Vagina (tissue), 2 donors: ENCODE results near the gene ACOXL. TPM values are rescaled to one million over a fixed set of nuclear protein-coding genes. Genes with fewer than 3 reads are reported as not detected.

Experiments used
- DNase-seq, 2 donors: peaks; one replicate each; pipeline ENCODE4 v3.0.0-alpha.2; 2017; ENCODE audit errors: extremely low spot score in 2 of 2
- H3K27ac ChIP-seq: fragments of 200-600 bp; sonication (generic); one replicate; pipeline ENCODE4 v1.5.1; 2019
- H3K27me3 ChIP-seq: fragments of 200-600 bp; sonication (generic); one replicate; pipeline ENCODE4 v1.5.1; 2019
- H3K36me3 ChIP-seq, 2 donors: fragments of 200-600 bp; sonication (generic); one replicate each; pipeline ENCODE4 v1.5.1; 2017 to 2019
- H3K4me1 ChIP-seq: fragments of 200-600 bp; sonication (generic); one replicate; pipeline ENCODE4 v1.5.1; 2019
- H3K4me3 ChIP-seq, 2 donors: fragments of 200-600 bp; sonication (generic); 1 replicate in 1 of 2; 2 replicates in 1 of 2; pipeline ENCODE4 v1.5.1; 2016 to 2019
- H3K9me3 ChIP-seq: fragments of 200-600 bp; sonication (generic); one replicate; pipeline ENCODE4 v1.5.1; 2019
- POLR2A ChIP-seq, 2 donors: fragments of 450-650 bp; IDR thresholded peaks; one replicate each; pipeline ENCODE4 v1.6.1; 2017; ENCODE audit warnings: antibody characterized with exemption in 2 of 2, mild to moderate bottlenecking in 2 of 2, moderate library complexity in 2 of 2
- POLR2AphosphoS5 ChIP-seq, 2 donors: sonication (generic); formaldehyde crosslinking; IDR thresholded peaks; one replicate each; pipeline ENCODE4 v1.9.0; 2017; ENCODE audit warnings: antibody characterized with exemption in 2 of 2, mild to moderate bottlenecking in 2 of 2, low read depth in 1 of 2; ENCODE audit not compliant: insufficient read depth in 1 of 2
- intact Hi-C: fragments of 100-400 bp; cut with DNase I; formaldehyde crosslinking; loops from one replicate; pipeline ENCODE4 v1.15.1; 2023
- total RNA-seq: library from RNA; depleted of rRNA; stranded (reverse); fragments of >200 nt; gene quantifications from one replicate; pipeline ENCODE4 v1.2.3, GENCODE V29; 2016
- TF ChIP-seq, protein P1 (sequence below), 3 experiments: fragments of 450-650 bp in 2 of 3; fragments of 200-600 bp in 1 of 3; sonication (generic) in 1 of 3; IDR thresholded peaks; one replicate each; pipeline ENCODE4 v1.5.1; 2017 to 2019; ENCODE audit warnings: antibody characterized with exemption in 3 of 3, mild to moderate bottlenecking in 2 of 3, moderate library complexity in 2 of 3

ACOXL gene
- total RNA-seq, 1 donor from 2014 or later, result not detected

DNA sequence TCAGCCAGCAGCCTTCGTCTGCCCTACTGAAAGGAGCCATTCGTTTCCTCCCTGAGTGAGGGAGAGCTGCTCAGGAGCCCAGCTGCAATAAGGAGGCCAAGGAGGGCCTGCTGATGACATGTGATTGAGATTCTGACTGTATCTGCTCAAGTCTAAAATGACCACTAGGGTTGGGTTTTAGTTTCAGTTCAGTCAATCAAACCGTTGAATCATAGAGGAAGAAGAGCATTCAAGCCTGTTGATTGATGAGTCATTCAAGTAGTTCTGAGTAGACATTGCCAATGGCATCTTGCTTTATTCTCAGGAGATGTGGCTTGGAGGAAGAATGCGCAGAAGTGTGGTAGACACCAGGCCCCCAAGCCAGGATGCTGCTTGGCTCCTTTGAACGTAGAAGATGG, 368.4 kb downstream of the ACOXL start:
- Histone ChIP-seq H3K9me3 (no peaks in the 10 kb centered on the region), H3K36me3 (no peaks in the 10 kb centered on the region), H3K4me1 (no peaks in the 10 kb centered on the region), H3K4me3 (no peak overlapping the region), H3K27ac (no peak overlapping the region), H3K27me3 (no peaks in the 10 kb centered on the region)
- intact Hi-C loops, result no loop called here
- DNase-seq, result no peak
- no peak for TF ChIP-seq POLR2AphosphoS5 (IDR thresholded peaks at IDR 0.05; ENCODE audit: insufficient read depth in 1 of 2, low read depth in 1 of 2)
- TF ChIP-seq, protein P1, sequence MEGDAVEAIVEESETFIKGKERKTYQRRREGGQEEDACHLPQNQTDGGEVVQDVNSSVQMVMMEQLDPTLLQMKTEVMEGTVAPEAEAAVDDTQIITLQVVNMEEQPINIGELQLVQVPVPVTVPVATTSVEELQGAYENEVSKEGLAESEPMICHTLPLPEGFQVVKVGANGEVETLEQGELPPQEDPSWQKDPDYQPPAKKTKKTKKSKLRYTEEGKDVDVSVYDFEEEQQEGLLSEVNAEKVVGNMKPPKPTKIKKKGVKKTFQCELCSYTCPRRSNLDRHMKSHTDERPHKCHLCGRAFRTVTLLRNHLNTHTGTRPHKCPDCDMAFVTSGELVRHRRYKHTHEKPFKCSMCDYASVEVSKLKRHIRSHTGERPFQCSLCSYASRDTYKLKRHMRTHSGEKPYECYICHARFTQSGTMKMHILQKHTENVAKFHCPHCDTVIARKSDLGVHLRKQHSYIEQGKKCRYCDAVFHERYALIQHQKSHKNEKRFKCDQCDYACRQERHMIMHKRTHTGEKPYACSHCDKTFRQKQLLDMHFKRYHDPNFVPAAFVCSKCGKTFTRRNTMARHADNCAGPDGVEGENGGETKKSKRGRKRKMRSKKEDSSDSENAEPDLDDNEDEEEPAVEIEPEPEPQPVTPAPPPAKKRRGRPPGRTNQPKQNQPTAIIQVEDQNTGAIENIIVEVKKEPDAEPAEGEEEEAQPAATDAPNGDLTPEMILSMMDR (IDR thresholded peaks at IDR 0.05), result no peak

DNA sequence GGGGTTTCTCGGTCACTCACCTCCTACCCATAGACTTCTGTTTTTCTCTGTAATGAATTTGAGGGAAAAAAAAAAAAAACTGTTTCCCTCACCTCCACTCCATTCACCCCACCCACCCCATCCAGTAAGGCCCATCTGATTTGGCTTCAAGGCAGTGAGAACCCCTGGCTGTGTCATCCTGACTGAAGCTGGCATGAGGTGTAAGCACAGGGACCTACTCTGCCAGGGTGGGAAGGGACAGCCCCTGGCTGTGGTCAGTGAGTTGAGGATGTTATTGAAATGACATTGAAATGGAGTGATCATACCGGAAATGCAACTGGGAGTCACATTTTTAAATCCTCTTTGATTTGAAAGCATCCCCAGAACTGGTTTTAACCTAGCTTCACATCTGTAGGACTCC, 369.2 kb downstream of the ACOXL start:
- no peak overlapping the region for H3K4me3 ChIP-seq
- intact Hi-C loops, result no loop called here
- H3K27ac ChIP-seq, result no peak overlapping the region
- no peaks in the 10 kb centered on the region for H3K36me3 ChIP-seq
- no peaks in the 10 kb centered on the region for H3K9me3 ChIP-seq
- H3K27me3 ChIP-seq, result no peaks in the 10 kb centered on the region
- no peak for DNase-seq
- no peaks in the 10 kb centered on the region for H3K4me1 ChIP-seq
- TF ChIP-seq POLR2A (IDR thresholded peaks at IDR 0.05) (no peak), POLR2AphosphoS5 (IDR thresholded peaks at IDR 0.05; ENCODE audit: insufficient read depth in 1 of 2, low read depth in 1 of 2) (no peak)
- TF ChIP-seq, protein P1 (IDR thresholded peaks at IDR 0.05), result no peak

DNA sequence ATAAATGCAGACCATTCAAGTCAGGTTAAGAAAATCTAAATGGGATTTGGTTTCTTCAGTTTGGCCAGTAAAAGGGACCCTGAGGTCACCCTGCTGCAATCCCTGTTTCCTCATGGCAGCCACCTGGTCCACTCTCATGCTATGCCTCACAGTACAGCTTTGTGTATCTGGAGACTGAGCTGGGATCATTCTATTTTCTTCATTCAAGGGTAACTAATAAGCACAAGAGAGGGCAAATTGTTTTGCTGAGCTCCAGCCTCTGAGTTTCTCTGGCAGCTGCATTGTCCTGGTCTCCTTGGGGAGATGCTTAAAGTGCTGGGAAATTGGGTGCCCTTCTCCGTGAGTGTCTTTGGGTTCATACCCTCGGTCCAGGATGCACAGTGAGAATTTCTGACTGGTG, 369.8 kb downstream of the ACOXL start:
- Histone ChIP-seq H3K36me3 (no peaks in the 10 kb centered on the region), H3K27me3 (no peaks in the 10 kb centered on the region), H3K4me3 (no peak overlapping the region), H3K4me1 (no peaks in the 10 kb centered on the region), H3K9me3 (no peaks in the 10 kb centered on the region), H3K27ac (no peak overlapping the region)
- no peak for DNase-seq
- TF ChIP-seq POLR2AphosphoS5 (IDR thresholded peaks at IDR 0.05; ENCODE audit: insufficient read depth in 1 of 2, low read depth in 1 of 2), result no peak
- TF ChIP-seq POLR2A (IDR thresholded peaks at IDR 0.05), result no peak
- TF ChIP-seq, protein P1 (IDR thresholded peaks at IDR 0.05), result no peak
- intact Hi-C loops, result no loop called here

DNA sequence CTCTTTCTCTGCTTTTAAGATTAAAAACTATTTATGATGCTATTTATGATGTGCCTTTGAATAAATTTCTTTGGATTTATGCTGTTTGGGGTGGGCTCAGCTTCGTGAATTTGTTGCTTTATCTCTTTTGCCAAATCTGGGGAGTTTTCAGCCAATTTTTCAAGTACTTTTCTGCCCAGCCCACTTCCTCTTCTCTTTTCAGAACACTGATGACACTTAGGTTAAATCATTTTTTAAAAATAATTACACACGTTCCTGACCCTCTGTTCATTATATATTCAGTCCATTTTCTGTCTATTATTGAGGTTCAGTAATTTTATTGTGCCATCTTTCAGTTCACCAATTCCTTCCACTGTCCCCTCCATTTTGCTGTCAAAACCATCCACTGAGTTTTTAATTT, 373.6 kb downstream of the ACOXL start:
- intact Hi-C loops, result no loop called here
- TF ChIP-seq, protein P1 (IDR thresholded peaks at IDR 0.05), result no peak
- TF ChIP-seq POLR2AphosphoS5 (IDR thresholded peaks at IDR 0.05; ENCODE audit: insufficient read depth in 1 of 2, low read depth in 1 of 2), result no peak
- no peak for TF ChIP-seq POLR2A (IDR thresholded peaks at IDR 0.05)
- Histone ChIP-seq H3K9me3 (no peaks in the 10 kb centered on the region), H3K27ac (no peak overlapping the region), H3K4me3 (no peak overlapping the region), H3K27me3 (no peaks in the 10 kb centered on the region), H3K36me3 (no peaks in the 10 kb centered on the region), H3K4me1 (no peaks in the 10 kb centered on the region)
- DNase-seq, result no peak

DNA sequence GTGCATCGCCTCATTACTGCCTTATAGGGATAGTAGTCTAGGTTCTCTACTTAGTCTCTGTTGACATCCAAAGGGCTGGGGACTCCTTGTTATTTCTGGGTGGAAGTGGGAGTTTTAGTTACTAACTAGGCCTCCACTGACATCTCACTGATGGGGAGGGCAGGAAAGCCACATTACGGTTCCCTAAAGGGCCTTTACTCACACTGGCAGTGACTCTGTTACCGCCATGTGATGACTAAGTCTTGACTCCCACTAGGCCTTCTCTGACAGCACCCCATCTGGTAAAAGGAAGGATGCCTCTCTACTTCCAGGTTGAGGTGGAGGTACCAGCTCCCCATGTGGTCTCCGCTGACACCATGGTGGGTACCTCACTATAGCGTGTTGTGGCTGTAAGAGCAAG, 374.3 kb downstream of the ACOXL start:
- no peak overlapping the region for H3K4me3 ChIP-seq
- H3K27ac ChIP-seq, result no peak overlapping the region
- no peaks in the 10 kb centered on the region for H3K27me3 ChIP-seq
- TF ChIP-seq, protein P1 (IDR thresholded peaks at IDR 0.05), result no peak
- TF ChIP-seq POLR2A (IDR thresholded peaks at IDR 0.05) (no peak), POLR2AphosphoS5 (IDR thresholded peaks at IDR 0.05; ENCODE audit: insufficient read depth in 1 of 2, low read depth in 1 of 2) (no peak)
- no peaks in the 10 kb centered on the region for H3K9me3 ChIP-seq
- intact Hi-C loops, result no loop called here
- no peaks in the 10 kb centered on the region for H3K36me3 ChIP-seq
- no peak for DNase-seq
- no peaks in the 10 kb centered on the region for H3K4me1 ChIP-seq
